Stimulated activated CD4-positive, alpha-beta T cell treated with anti-CD3 and anti-CD28 coated beads, TNF-alpha, amount 100 ng/mL, for 1 hour (primary cell): ENCODE data around the gene BOC.

ENCODE experiments used
- DNase-seq, 3 donors: peaks; one replicate each; pipeline ENCODE4 v3.0.0-alpha.2; 2020; ENCODE audit warnings: low read depth in 3 of 3, low spot score in 1 of 3

Gene BOC

GRCh38 chr3:113193288-113193687 is 18.1 kb upstream of the BOC start:
- no peak for DNase-seq

GRCh38 chr3:113193719-113194118 is 17.6 kb upstream of the BOC start:
- no peak for DNase-seq

DNA sequence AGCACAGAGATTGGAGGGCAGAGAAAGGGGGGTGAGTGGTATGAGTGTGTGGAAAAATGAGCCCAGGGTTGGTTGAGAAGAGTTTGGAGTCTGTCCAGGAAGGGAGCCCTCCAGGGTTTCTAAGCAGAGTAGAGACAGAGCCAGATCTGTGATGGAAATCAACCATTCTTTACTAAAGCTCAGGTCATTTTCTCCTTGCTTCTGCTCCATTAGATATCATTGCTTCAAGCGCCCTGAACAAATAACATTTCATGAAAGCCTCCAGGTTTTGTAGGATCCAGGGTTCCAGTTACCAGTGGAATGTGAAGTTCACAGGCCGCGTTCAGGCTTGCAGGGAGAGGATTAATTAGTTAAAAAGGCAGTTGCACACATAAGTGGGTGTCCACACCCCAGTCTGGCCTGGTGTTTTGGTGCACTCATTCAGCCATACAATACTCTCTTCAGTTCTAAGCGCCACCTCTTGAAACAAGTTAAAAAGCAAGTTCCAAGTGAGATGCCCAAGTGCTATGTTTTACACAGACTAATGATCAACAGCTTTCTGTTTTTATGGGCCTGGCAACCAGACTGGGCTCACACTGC is 16.4 kb upstream of the BOC start:
- no peak for DNase-seq

DNA sequence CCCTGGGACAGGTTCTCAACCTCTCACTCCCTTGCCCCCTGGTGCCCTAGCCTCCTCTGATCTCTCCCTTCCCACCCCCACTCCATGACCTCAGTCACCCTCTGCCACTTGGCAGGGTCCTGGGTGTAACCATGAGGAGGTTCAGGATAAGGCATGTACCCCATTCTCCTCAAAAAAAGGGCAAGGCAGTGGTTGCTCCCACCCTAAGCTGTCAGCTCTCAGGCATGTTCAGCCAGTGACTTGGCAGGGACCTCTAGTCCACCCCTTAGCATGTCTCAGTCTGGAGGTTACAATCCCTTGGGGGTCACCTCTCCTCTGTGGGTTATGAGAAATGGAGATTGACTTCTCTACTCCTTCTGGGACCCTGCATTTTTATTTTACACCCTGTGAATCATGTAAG is 11.0 kb upstream of the BOC start:
- no peak for DNase-seq

DNA sequence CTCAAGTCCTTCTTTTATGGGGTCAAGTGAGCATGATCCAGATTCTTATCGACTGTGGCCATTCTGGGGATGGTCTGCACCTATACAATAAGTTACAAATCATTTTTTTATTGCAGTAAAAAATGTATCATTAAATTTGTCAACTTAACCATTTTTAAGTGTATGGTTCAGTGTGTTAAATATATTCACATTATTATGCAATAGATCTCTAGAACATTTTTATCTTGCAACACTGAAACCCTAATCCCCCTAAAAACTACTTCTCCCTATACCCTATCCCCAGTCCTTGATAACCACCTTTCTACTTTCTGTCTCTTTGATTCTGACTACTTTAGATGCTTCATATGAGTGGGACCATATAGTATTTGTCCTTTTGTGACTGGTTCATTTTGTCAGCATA is 10.4 kb upstream of the BOC start:
- DNase-seq = no peak

GRCh38 chr3:113204371-113204770 is 7.0 kb upstream of the BOC start:
- DNase-seq = no peak

DNA sequence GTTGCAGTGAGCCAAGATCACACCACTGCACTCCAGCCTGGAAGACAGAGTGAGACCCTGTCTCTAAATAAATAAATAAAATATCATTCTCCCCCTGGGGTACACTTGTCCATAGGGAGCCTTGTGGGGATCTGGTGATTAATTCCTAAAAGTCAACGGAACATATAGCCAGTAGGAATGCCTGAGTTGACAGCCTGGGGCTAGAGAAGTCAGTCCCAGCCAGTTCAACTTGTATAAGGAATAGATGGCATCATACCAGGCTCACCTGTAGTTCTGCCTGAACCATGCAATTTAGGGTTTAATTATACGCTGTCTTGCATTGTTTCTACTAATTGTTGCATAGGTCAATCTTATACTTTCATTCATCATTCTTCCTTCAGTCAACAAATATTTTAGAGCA is 5.9 kb upstream of the BOC start:
- DNase-seq = no peak

DNA sequence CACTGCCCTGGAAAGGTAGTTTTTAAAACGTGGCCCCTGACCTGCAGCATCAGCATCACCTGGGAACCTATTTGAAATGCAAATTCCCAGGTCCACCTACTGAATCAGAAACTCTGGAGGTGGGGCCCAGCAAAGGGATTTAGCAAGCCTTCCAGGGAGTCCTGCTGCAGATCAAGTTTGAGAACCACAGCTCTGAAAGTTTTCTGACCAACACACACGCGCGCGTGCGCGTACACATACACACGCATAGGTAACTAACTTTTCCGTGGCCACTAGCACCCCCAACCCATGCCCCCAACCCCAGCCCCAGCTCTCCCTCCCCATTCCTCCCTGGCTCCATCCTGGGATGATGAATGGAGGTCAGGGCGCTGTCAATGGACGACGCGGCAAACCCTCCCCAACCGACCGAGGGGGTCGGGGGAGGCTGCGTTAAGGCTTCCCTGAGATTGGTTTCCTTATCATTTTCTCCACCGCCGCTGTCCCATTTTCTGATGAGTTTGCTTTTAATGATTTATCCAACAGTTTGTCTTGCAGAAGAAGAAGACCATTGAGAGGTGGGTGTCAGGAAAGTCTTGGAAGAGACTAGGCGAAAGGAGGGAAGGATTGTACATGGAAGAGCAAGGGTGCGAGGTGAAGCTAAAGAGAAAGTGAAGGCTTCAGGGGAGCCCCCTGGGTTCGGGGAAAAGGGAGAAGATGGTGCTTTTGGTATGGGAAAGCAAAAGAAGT is 590 bp upstream of the BOC start:
- DNase-seq = no peak

DNA sequence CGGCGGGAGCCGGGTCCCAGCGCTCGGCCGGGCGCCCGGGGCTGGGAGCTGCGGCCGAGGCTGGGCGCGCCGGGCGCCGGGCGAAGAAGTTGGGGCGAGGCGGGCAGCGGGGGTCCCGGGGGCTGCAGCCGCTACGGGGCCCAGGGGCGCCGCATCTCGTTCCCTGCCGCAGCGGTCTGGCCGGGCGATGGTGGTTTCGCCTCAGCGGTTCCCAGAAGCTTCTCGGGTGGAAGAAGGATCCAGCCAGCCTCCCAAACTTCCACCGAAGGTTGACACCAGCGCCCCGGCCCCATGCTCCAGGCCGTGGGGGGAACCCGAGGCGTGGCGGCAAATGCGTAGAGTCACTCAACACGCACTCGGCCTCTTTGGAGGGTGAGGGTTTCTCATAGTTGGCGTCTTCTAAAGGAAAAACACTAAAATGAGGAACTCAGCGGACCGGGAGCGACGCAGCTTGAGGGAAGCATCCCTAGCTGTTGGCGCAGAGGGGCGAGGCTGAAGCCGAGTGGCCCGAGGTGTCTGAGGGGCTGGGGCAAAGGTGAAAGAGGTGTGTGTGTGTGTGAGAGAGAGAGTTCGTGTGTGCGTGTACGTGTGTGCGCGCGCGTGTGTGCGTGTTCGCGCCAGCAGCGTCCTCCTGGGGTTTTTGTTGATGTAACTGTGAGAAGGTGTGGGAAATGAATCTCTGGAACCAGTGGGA is 940 bp downstream of the BOC start:
- no peak for DNase-seq

DNA sequence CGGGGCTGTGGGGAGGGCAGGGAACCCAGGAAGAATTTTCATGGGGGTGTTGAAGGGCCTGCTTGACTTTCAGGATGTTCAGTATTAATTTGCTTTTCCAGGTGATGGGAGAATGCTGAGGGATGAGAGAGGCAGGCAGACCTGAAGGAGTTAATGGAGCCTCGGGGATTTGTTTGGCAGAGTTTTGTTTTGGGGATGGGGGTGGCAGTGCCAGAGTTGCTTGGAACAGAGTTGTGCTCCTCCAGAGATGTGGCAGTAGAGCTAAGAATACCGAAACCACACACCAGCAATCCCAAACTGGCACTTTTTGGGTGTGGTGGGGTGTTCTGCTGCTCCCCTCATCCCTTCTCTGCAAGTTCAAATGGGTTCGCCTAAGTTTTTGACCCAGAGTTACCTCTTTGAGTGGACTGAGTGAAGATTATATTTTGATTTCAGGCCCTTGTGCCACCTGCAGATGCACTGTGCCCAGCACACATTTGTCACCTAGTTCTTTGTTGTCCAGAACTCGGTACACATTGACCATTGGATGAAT is 1.6 kb downstream of the BOC start:
- no peak for DNase-seq

- no peak for DNase-seq
Observed at GRCh38 chr3:113213896-113214587, 2.7 kb downstream of the BOC start.

GRCh38 chr3:113214917-113215595 is 3.7 kb downstream of the BOC start:
- DNase-seq = no peak

DNA sequence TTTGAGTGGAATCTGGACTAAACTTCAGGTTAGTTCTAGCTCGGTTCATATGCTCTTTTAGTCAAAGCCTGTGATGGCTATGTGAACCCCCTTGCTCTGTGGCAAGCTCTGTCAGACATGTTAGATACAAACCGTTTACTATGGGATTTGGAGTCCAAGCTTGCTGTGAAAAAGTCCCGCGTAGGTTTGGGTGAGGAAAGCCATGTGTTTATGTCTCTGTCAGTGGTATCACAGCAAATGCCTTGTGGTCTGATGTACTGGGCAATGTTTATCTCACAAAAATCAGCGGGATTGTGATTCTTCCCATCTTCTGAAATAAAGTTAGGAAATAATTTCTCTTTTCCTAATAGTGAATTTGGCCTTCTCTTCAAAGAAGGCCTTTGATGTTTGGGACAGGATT is 5.0 kb downstream of the BOC start:
- no peak for DNase-seq

GRCh38 chr3:113218011-113218680 is 6.8 kb downstream of the BOC start:
- no peak for DNase-seq

- no peak for DNase-seq
Observed at GRCh38 chr3:113218681-113219045, 7.3 kb downstream of the BOC start.

GRCh38 chr3:113219605-113220300 is 8.4 kb downstream of the BOC start:
- DNase-seq = no peak

GRCh38 chr3:113220721-113221120 is 9.4 kb downstream of the BOC start:
- DNase-seq = no peak

- DNase-seq = no peak
Observed at GRCh38 chr3:113221721-113222257, 10.4 kb downstream of the BOC start.

DNA sequence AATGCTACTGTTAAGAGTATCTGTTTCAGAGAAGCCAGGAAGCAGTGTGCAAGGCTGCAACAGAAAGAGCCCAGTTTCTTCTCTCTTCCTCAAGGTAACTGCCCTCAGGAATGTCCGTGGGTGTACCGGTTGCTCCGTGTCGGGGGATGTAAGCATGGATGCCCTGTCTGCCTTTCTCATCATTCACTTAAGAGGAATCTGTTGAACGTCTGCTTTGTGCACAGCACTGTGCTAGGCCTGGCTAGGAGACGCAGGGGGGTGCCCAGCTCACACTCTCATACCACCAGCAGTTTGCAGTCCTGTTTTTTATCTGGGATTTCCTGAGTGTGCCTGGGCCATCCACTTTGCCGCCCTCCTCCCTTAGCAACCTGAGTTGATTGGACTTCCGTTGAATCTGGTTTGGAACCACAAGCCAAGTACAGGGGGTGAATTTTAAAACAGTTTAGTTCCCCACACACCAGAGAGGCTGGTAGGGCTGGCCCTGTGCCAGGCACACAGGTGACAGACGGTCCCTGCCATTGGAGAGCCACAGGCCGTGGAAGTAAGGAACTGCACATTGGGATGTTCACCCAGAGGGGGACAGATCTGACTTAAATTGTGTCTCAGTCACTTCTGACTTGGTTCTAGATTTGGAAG is 11.2 kb downstream of the BOC start:
- DNase-seq = no peak
